ENCODE data around the gene GPR87.

DNA sequence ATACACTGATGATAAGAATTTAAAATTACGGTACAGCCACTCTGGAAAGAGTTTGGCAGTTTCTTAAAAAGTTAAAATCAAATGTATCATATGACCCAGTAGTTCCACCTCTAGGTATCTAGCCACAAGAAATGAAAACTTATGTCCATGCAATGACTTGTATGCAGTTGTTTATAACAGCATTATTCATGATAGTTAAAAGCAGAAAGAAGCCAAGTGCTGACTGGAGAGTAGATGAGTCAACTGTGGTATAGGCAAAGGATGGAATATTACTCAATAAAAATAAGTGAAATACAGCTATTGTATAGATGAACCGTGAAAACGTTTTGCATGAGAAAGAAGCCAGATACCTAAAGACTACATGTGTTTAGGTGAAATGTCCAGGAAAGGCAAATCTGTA lies 14.8 kb downstream of the GPR87 start:
- TF ChIP-seq SUZ12 (IDR thresholded peaks at IDR 0.05) (no peak), HDGF (IDR thresholded peaks at IDR 0.05; ENCODE audit: borderline replicate concordance) (no peak), TARDBP (IDR thresholded peaks at IDR 0.05) (no peak), NFRKB (IDR thresholded peaks at IDR 0.05) (no peak), FOXK2 (IDR thresholded peaks at IDR 0.05) (no peak), ZNF384 (IDR thresholded peaks at IDR 0.05) (no peak), SP1 (IDR thresholded peaks at IDR 0.05) (no peak), LEF1 (IDR thresholded peaks at IDR 0.05; ENCODE audit: borderline replicate concordance) (no peak), FOXA1 (IDR thresholded peaks at IDR 0.05) (no peak), CTBP1 (IDR thresholded peaks at IDR 0.05; ENCODE audit: borderline replicate concordance) (no peak), BHLHE40 (IDR thresholded peaks at IDR 0.05; ENCODE audit: borderline replicate concordance) (no peak), FOXM1 (IDR thresholded peaks at IDR 0.05; ENCODE audit: borderline replicate concordance) (no peak), ELF4 (IDR thresholded peaks at IDR 0.05) (no peak)
- TF ChIP-seq, protein P1, sequence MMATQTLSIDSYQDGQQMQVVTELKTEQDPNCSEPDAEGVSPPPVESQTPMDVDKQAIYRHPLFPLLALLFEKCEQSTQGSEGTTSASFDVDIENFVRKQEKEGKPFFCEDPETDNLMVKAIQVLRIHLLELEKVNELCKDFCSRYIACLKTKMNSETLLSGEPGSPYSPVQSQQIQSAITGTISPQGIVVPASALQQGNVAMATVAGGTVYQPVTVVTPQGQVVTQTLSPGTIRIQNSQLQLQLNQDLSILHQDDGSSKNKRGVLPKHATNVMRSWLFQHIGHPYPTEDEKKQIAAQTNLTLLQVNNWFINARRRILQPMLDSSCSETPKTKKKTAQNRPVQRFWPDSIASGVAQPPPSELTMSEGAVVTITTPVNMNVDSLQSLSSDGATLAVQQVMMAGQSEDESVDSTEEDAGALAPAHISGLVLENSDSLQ (IDR thresholded peaks at IDR 0.05) = no peak
